Measurements from ENCODE around the gene TJP3.

TJP3 gene

GRCh38 chr19:3690551-3691371, 17.4 kb upstream of the TJP3 start:
- DNase-seq (ENCODE audit: low read depth in 2 of 3, low spot score in 1 of 3) = no peak

- no peak for DNase-seq (ENCODE audit: low read depth in 2 of 3, low spot score in 1 of 3)
Observed at GRCh38 chr19:3691372-3691716, 16.8 kb upstream of the TJP3 start.

- DNase-seq (ENCODE audit: low read depth in 2 of 3, low spot score in 1 of 3) = no peak
Observed at GRCh38 chr19:3691726-3692125, 16.5 kb upstream of the TJP3 start.

- peak in 2 of 3 donors; percentile 40 to 55 for DNase-seq (ENCODE audit: low read depth in 2 of 3, low spot score in 1 of 3)
Observed at GRCh38 chr19:3692141-3693024, 15.8 kb upstream of the TJP3 start.

DNA sequence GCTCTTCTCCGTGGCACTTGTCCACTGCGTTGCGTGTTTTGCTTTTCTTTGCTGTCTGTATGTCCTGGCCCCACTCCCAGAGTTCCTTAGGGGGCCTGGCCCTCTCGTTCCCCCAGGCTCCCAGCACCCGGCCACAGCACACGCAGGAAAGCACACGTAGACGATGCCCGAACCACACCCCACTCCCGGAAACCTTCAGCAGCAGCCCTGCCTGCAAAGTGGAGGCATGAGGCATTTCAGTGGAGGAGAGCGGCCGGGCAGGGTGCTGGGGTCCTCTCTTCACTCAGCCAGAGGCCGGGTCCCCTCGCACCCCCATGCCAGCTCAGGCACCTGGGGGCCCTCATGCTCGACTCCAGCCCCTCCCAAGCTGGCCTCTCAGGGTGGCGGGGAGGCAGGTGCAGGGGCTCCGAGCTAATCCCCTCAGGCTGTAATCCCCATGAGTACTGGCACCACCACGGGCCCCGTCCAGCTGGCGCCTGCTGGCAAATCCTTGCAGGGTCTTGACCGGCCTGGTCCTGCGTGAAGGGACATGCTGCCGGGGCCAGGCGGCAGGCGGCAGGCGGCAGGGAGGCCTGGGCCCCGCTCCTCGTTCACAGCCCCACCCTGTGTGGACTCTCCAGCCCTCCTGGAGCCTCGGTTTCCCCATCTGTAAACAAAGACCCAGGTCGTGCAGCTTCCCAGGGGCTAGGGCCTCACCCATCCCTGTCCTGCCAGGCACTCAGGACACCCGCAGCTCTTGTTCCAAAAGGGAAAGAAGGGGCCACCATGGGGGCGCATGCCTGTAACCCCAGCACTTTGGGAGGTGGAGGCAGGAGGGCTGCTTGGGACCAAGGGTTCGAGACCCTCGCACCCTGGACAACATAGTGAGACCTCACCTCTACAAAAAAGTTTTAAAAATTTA, 14.9 kb upstream of the TJP3 start:
- DNase-seq (ENCODE audit: low read depth in 2 of 3, low spot score in 1 of 3) = no peak

GRCh38 chr19:3694361-3695123, 13.6 kb upstream of the TJP3 start:
- no peak for DNase-seq (ENCODE audit: low read depth in 2 of 3, low spot score in 1 of 3)

GRCh38 chr19:3695124-3695733, 13.0 kb upstream of the TJP3 start:
- DNase-seq (ENCODE audit: low read depth in 2 of 3, low spot score in 1 of 3) = no peak

DNA sequence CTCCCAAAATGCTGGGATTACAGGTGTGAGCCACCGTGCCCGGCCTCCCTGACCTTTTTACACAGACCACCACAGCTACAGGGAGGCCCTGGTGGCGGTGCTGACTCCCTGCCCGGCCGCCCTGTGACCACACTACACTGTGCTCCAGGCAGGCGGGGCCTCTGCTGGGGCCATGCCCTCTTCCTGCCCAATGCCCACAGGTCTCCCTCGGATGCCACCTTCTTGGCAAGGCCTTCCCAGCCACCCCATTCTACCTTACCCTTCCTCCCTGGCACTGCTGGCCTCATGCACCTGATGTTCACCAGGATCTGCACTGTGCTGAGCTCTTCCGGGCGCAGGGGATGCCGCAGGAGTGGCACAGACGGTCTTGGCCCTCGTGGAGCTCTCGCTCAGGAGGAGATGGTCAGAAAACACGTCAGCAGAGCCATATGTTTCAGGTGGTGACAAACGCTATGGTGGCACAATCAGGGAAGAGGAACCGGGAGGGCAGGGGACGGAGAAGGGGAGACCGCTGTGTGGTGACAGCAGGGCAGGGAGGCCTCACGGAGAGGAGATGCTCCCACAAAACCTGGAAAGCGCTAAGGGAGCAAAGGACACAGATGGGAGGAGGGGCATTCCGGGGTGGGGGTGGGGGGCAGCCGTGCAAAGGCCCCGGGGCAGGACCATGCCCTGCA, 12.1 kb upstream of the TJP3 start:
- no peak for DNase-seq (ENCODE audit: low read depth in 2 of 3, low spot score in 1 of 3)

DNA sequence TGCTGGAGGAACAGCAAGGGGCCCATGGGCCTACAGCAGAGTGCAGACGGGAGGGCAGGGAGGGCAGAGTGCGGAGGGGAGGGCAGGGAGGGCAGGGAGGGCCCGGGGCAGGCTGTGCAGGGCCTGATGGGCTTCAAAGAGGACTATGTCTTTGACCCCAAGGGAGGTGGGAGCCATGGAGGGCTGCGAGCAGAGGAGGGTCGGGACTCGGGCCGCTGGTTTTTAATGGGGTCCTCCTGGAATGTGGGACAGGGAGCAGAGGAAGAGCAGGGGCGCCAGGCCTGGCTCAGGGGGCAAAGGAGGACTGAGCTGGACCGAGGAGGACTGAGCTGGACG, 11.6 kb upstream of the TJP3 start:
- no peak for DNase-seq (ENCODE audit: low read depth in 2 of 3, low spot score in 1 of 3)

DNA sequence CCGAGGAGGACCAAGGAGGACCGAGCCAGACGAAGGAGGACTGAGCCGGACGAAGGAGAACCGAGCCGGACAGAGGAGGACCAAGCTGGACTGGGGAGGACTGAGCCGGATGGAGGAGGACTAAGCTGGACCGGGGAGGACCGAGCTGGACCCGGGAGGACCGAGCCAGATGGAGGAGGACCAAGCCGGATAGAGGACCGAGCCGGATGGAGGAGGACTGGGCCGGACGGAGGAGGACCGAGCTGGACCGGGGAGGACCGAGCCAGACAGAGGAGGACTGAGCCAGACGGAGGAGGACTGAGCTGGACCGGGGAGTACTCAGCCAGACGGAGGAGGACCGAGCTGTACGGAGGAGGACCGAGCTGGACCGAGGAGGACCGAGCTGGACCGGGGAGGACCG, 11.1 kb upstream of the TJP3 start:
- DNase-seq (ENCODE audit: low read depth in 2 of 3, low spot score in 1 of 3) = no peak

DNA sequence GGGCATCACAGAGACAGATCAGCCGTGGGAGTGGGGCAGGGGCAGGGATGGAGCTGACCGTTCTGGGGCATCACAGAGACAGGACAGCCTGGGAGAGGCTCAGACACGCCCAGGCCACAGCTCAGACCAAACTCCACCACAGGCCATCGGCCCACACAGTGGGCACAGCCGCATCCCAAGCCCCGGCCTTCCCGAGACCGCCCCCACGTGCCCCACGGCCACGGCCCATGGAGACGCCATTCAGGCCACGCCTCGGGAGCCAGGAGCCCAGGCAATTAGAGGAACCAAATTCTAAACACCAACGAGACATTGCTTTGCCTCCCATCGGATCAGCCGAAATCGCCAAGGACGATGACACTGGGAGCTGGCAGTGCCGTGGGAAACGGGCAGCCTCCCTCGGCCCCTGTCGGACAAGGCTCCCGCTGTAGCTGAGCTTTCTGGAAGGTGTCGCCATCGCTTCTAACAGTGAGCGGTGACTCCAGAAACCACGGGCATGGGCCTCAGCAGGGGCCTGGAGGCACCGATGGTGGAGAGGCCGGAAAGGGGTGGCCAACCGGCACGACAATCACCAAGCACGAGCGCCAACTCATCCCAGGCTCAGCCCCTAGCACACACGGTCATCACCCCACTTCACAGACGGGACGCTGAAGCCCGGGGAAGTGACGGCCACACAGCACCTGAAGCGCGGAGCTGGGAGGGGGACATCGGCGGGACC, 10.4 kb upstream of the TJP3 start:
- no peak for DNase-seq (ENCODE audit: low read depth in 2 of 3, low spot score in 1 of 3)

DNA sequence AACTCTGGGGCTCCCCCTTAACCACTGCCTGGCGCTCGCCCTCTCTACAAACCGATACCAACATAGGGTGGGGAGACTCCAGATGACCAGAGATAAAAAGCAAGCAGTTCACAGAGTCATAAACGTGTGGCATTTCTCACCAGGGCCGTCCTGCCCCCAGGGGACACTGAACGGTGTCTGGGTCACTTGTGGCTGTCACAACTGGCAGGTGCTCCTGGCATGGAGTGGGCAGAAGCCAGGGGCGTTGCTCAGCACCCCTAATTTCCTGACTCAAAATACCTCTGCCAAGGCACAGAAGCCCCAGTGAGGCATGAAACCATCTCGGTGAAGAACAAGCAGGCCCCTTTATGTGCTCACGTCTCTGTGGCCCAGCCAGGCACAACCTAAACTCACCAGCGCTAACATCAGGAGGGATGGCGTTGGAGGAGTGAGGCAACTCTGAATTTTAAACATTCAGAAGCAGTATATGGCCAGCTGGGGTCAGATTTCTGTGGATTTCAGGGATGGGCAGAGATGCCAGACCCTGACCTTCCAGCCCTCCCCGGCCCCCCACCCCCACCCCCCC, 9.7 kb upstream of the TJP3 start:
- DNase-seq (ENCODE audit: low read depth in 2 of 3, low spot score in 1 of 3) = no peak

- peak in 1 of 3 donors; percentile 23 for DNase-seq (ENCODE audit: low read depth in 2 of 3, low spot score in 1 of 3)
Observed at GRCh38 chr19:3698974-3699740, 9.0 kb upstream of the TJP3 start.

DNA sequence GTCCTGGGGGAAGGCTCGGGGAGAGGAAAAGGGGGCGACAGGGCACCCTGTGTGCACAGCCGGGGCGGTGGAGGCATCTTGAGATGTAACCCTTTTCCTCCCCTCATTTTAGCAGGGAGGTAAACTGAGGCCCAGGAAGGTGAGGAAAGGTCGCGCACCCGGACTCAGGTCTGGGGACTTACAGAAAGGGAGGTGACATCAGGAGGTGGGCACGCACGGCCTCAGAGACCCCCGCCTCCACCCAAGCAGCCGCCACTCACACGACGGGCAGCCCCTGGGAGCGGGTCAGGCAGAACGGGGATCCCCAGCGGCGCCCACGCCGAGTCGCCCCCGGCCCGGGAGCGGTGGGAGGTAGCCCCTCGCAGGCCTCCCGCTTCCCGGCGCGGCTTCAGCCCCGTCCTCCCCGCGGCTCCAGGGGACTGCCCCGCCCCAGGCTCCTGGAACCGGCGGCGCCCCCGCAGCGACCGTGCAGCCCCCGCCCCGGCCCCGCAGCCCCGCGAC, 8.4 kb upstream of the TJP3 start:
- DNase-seq (ENCODE audit: low read depth in 2 of 3, low spot score in 1 of 3) = no peak

DNA sequence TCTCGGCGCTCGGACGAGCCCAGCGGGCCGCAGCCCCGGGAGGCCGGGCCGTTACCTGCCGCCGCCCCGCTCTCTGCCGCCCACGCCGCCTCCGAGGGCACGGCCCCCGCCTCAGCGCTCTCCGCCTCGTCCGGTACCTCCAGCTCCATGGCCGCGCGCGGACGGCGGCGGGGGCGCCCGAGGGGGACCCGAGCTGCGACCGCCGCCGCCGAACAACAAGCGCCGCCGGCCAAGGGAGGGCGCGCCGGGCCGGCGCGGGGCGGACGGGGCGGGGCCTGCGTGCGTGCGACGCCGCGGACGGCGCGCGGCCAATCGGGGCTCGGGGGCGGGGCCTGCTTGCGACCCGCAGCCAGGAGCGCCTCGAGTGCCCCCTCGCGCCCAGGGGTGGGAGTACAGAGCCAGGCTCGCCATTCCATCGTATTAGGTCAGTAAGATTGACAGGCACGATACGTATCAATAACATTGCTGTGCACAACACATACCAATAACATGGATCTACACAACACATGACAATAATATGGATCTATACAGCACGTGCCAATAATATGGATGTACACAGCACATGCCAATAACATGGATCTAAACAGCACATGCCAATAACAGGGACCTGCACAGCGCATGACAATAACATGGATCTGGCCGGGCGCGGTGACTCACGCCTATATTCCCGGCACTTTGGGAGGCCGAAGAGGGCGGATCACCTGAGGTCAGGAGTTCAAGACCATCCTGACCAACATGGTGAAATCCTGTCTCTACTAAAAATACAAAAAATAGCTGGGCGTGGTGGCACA, 7.7 kb upstream of the TJP3 start, which contains the start of gene PIP5K1C:
TSS of gene PIP5K1C (minus strand) at position 227 of the 791 bp plus-strand sequence. CDS start at position 149, 78 bp downstream.
- DNase-seq (ENCODE audit: low read depth in 2 of 3, low spot score in 1 of 3) = peak; percentile 85 to 93 (median 92)

DNA sequence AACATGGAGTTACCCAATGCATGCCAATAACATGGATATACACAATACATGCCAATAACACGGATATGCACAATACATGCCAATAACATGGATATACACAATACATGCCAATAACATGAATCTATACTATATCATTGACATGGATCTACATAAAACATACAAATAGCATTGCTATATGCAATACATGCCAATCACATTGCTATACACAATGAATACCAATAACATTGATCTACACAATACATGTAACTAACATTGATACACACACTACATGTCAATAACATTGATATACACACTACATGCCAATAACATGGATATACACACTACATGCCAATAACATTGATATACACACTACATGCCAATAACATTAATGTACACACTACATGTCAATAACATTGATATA, 7.0 kb upstream of the TJP3 start:
- no peak for DNase-seq (ENCODE audit: low read depth in 2 of 3, low spot score in 1 of 3)

GRCh38 chr19:3707868-3708206, 347 bp upstream of the TJP3 start:
- no peak for DNase-seq (ENCODE audit: low read depth in 2 of 3, low spot score in 1 of 3)

Data from stimulated activated CD4-positive, alpha-beta T cell treated with anti-CD3 and anti-CD28 coated beads, Interleukin-12 subunit alpha, Interleukin-12 subunit beta, amount 100 ng/mL, for 48 hours (primary cell).